ENCODE data around the gene NSMF.
"Not testable (repeated sequence)": the region's sequence is repeated elsewhere in the genome, so short reads cannot be mapped to it uniquely, and the experiment has no call there.

NSMF gene

GRCh38 chr9:137457406-137458193 lies 1.5 kb downstream of the NSMF start:
- no peak for DNase-seq

- DNase-seq = no peak
These were observed 2.2 kb downstream of the NSMF start for GRCh38 chr9:137456864-137457405.

- DNase-seq = no peak
These were observed 2.9 kb downstream of the NSMF start for GRCh38 chr9:137456061-137456863.

- DNase-seq = no peak
These were observed 3.7 kb downstream of the NSMF start for GRCh38 chr9:137455359-137455991.

DNA sequence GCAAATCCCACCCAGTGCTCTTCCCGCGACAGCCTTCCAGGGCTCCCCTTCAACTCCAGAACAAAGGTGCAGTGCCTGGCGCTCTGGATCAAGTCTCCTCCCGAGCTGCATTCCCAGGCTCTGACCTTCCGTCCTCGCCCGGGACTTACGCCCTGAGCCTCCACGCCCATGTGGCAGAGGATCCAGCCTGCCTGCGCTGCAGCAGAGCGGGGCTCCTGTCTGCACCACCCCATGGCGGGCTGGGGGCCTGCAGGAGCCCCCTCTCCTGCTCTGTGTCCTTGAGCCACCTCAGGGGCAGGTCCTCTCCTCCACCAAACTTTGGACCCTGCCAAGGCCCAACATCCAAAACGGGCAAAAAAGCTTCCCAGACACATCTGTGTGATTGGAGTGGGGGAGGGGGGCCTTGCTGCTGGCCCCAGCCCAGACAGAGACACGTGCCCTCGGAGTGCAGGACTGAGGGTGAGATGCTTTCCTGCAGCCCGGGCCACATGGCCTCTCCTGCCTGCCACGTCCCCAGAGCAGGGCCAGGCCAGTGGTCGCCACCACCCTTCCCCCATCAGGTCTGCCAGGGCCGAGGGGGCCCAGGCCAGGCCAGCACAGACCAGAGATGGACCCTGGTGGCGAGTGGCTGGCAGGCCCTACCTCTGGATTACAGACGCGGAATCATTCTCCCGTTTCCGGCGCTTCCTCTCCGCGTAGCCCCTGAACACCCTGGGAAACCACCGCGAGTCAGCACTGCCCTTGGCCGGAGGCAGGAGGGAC lies 4.4 kb downstream of the NSMF start:
- DNase-seq = peak; percentile 73

DNA sequence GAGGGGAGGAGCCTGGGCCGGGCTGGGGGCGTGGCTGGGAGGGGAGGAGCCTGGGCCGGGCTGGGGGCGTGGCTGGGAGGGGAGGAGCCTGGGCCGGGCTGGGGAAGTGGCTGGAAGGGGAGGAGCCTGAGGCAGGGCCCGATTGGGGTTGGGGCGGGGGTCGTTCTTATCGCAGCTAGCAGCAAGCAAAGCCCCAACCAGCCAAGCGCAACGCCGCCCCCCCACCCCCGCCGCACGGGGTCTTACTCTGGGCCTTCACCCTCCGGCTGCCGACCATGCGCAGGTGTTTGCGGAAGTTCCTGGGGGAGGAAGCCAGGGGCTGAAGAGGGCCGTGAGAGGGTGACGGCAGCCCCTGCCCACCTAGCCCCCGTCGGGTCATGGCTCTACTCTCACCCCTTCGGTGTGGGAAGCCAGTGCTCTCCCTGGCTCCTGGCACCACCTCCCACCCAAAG lies 5.0 kb downstream of the NSMF start:
- DNase-seq = peak; percentile 71

GRCh38 chr9:137453643-137454081 lies 5.5 kb downstream of the NSMF start:
- peak; percentile 93 for DNase-seq

GRCh38 chr9:137452761-137453642 lies 6.1 kb downstream of the NSMF start:
- DNase-seq = no peak

DNA sequence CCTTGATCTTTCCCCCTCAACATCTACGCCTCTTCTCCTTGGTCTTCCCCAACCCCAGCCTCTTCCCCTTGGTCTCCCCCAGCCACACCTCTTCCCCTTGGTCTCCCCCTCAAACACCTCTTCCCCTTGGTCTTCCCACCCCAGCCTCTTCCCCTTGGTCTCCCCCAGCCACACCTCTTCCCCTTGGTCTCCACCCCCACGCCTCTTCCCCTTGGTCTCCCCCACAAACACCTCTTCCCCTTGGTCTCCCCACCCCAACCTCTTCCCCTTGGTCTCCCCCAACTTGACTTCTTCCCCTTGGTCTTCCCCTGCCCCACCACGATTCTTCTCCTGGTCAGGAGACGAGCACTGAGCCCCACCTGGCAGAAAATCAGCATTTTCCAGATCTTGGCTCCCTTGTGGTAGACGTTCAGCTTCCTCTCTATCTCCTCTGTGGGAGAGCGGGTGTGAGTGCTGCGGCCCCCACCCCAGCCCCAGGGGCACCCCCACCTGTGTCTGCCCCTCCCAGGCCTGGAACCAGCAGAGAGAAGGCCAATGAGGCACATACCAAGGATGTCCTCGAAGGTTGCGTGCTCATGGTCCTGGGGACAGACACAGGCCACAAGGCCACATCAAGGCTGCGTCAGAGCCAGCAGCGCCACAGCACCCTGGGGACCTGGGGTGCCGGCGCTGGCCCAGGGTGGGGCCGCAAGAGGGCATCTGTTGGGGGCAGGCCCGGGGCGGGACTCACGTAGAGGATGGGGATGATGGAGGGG lies 7.0 kb downstream of the NSMF start:
- DNase-seq = no peak

DNA sequence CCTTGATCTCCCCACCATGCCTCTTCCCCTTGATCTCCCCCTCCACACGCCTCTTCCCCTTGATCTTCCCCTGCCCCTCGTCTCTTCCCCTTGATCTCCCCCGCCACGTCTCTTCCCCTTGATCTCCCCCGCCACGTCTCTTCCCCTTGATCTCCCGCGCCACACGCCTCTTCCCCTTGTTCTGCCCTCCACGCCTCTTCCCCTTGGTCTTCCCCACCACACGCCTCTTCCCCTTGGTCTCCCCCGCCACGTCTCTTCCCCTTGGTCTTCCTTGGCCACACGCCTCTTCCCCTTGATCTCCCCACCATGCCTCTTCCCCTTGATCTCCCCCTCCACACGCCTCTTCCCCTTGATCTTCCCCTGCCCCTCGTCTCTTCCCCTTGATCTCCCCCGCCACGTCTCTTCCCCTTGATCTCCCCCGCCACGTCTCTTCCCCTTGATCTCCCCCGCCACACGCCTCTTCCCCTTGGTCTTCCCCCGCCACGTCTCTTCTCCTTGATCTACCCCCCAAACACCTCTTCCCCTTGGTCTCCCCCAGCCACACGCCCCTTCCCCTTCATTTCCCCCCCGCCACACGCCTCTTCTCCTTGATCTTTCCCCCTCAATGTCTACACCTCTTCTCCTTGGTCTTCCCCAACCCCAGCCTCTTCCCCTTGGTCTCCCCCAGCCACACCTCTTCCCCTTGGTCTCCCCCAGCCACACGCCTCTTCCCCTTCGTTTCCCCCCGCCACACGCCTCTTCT lies 7.7 kb downstream of the NSMF start:
- DNase-seq = not testable (repeated sequence)

- not testable (repeated sequence) for DNase-seq
These were observed 8.5 kb downstream of the NSMF start for GRCh38 chr9:137450539-137451222.

- DNase-seq = no peak
These were observed 9.1 kb downstream of the NSMF start for GRCh38 chr9:137449931-137450538.

- no peak for DNase-seq
These were observed 9.9 kb downstream of the NSMF start for GRCh38 chr9:137449081-137449844.

- DNase-seq = no peak
These were observed 10.6 kb downstream of the NSMF start for GRCh38 chr9:137448602-137448962.

- DNase-seq = no peak
These were observed 11.2 kb downstream of the NSMF start for GRCh38 chr9:137447722-137448601.

- DNase-seq = no peak
These were observed 12.2 kb downstream of the NSMF start for GRCh38 chr9:137446851-137447471.
